GM18517 (cell line): Measurements from ENCODE around the gene EYS.

Experiments used
- ATAC-seq: cut with Tn5 transposase; IDR thresholded peaks from one replicate; pipeline ENCODE4 v1.9.1; 2021; ENCODE audit warnings: mild to moderate bottlenecking, moderate library complexity; ENCODE audit not compliant: unreplicated experiment

The EYS gene

GRCh38 chr6:64680446-64680845 is 1026.6 kb downstream of the EYS start:
- no peak for ATAC-seq

- ATAC-seq = no peak
These were observed 1027.6 kb downstream of the EYS start for GRCh38 chr6:64679416-64679815.

- no peak for ATAC-seq
These were observed 1034.4 kb downstream of the EYS start for GRCh38 chr6:64672651-64673050.

- no peak for ATAC-seq
These were observed 1034.9 kb downstream of the EYS start for GRCh38 chr6:64672131-64672530.

GRCh38 chr6:64665137-64665536 is 1041.9 kb downstream of the EYS start:
- ATAC-seq = no peak

DNA sequence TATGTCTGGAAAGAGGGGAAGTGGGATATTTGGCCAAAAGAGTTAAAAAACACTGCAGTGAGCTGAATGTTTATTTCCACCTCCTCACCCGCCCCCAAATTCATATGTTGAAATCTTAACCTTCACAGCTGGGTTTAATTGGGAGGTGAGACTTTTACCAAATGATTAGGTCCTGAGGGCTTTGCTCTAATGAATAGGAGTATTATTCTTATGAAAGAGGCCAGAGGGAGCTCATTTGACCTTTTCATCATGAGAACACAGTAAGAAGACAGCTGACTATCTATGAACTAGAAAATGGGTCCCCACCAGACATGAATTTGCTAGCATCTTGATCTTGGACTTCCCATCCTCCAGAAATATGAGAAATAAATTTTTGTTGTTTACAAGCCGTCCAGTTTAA is 1042.5 kb downstream of the EYS start:
- ATAC-seq = no peak

- ATAC-seq = no peak
These were observed 1063.0 kb downstream of the EYS start for GRCh38 chr6:64644024-64644423.

DNA sequence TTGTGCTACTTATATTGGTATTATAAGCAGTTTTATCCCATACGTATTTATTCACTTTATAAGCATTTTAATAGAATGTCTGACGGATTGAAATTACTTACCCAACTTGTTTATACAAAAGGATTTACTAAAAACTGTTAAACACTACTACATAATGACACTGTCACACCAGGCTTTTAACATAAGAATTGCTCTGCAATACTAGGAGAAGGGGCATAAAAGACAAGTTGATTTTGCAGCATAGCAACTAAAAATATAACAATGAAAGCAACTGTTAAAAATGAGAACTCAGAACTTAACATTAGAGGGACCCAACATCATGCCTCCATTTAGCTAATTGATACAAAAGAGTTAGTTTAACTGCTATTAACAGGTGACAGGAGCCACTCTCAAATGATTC is 1076.1 kb downstream of the EYS start:
- no peak for ATAC-seq

DNA sequence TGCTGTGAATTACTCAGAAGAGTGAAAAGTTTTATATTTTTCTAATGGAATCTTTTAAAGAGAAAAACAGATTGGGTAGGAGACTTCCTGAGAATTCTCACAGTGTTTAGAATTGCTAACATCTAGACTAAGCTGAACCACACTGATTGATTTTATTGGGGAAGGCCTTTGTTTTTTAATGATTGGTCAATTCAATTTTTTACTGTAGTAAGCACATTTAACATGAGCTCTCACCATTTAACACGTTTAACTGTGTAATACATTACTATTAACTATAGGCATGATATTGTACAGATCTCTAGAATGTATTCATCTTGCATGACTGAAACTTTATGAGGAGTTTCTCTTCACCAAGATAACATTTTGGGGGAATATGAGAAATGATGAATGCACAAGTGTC is 1084.1 kb downstream of the EYS start:
- ATAC-seq = no peak

- no peak for ATAC-seq
These were observed 1104.0 kb downstream of the EYS start for GRCh38 chr6:64602993-64603392.

GRCh38 chr6:64591676-64592036 is 1115.4 kb downstream of the EYS start:
- ATAC-seq = no peak

DNA sequence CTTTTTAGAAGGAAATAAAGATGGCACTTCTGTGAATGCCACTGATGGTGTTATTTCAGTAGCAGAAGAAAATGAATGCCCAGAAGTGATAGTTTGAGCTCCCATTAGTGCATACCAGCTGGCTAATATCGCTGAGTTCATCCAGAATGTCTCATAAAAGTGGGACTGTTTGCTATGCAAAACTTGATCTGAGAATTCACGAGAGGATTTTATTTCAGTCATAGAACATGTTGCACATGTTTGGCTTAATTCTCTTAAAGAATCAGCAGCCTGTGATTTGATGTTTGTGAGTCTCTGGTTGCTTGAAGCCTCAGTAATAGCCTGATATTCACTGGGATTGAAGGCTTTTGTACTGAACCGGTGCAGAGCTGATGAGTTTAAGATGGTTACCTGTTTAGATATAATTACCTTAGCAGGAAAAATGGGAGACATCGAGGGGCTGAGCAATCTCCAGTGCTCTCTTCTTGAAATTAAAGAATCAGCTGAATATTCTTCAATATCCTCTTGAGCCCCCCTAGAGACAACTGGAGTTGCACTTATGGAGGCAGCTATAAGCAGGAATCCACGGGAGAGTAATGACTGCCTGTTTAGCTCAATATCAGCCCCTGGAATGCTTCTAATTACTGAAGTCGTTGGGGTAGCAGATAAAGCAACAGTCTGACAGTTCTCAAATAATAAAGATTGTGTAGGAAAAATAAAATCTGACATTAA is 1115.9 kb downstream of the EYS start:
- no peak for ATAC-seq

GRCh38 chr6:64589961-64590360 is 1117.1 kb downstream of the EYS start:
- ATAC-seq = no peak

DNA sequence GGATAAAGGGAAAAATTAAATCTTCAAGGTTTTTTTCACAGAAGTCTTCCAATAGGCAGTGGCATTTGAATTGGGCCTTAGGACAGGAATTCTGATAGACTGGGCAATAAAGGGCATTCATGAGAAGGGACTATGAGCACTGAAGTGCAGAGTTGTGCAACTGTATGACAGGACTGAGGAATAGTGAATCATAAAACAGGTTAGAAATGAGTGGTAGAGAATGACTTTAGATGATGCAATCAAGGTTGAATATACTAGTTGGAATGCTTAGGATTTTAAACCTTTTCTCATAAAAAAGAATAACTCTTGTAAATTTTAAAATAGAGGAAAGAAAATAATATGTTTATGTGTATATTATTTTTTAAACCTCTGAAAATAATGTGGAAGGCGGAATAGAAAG is 1126.7 kb downstream of the EYS start:
- no peak for ATAC-seq

DNA sequence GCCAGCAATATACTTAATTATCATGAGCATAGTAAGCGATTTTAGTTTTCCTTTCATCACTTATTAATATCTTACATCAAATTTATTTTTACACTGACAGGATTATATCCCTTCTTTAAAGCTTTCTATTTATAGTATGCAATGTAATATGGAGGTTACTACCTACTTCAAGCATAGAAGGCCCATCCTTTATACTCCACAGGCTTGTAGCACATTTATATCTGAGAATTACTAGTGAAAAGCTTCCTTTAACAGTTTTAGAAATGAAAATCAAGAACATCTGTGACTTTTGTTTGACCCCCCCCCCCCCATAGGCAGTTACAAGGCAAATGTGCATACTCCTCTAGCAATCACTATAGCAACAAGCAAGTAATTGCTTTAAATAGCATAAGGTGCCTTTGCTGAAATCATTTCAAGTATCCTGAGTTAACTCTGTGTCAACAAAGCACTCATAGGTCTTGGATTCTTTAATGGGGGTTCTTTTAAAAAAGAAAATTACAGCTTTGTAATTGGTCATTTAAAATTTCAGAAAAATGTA is 1153.7 kb downstream of the EYS start:
- ATAC-seq = no peak

DNA sequence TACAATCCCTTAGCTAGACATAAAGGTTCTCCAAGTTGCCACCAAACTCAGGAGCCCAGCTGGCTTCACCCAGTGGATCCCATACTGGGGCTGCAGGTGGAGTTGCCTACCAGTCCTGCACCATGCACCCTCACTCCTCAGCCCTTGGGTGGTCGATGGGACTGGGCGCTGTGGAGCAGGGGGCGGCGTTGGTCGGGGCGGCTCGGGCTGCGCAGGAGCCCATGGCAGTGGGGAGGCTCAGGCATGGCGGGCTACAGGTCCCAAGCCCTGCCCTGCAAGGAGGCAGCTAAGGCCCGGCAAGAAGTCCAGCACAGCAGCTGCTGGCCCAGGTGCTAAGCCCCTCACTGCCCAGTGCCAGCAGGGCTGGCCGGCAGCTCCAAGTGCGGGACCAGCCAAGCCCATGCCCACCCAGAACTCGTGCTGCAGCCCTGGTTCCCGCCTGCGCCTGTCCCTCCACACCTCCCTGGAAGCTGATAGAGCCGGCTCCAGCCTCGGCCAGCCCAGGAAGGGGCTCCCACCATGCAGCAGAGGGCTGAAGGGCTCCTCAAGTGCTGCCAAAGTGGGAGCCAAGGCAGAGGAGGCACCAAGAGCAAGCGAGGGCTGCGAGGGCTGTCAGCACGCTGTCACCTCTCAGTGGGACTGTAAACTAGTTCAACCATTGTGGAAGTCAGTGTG is 1159.3 kb downstream of the EYS start:
- no peak for ATAC-seq

DNA sequence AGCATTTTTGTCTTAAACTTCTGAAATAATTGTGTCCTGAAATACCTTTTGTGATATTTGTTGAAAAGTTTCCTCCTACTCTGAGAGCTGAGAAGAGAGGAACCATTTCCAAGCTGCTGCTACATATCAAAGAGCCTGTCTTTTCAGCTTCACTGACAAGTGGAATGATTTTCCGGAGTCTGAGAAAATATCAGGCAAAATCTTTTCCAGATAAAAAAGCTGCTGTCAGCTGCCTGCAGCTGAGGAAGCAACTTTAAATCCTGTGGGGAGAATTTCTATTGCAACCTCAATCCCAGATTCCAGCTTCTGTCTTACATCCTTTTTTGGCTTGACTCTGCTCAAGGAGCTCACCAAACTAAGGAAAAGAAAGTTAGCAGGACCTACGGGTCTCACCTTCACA is 1167.1 kb downstream of the EYS start:
- no peak for ATAC-seq

GRCh38 chr6:64538722-64539121 is 1168.3 kb downstream of the EYS start:
- no peak for ATAC-seq

DNA sequence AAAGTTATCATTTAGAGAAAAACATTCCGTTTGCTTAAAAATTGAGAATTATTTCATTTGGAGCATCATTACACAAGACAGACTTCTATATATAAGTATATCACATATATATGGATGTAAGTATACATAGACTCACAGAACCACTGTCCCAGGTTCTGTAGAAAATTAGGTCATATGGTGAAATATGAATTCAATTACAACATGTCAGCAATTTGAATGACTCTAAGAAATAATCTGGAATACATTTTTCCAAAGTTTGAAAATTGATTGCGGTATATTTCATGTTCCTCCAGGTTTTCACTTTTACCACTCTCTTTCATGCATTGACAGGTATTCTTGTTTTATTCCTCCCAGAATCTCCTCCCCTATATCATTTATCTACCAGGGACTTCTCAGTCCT is 1179.1 kb downstream of the EYS start:
- ATAC-seq = no peak

DNA sequence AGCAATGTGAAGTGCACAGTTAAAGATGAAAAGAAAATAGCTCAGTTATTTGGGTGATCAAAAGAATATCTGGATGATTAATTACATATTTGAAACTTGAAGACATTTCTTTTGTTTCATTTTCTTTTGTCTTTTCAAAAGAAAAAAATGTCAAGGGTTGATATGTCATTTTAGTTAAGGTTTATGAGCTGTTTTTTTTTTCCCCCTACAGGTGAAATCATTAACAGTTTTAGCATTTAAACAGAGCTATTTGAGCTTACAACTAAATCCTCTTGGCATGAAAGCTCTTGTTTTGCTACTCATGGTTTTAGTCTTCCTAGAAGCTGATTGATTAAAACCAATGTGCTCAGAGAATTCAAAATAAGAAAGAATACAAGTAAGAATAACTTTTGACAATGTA is 1184.2 kb downstream of the EYS start:
- no peak for ATAC-seq

DNA sequence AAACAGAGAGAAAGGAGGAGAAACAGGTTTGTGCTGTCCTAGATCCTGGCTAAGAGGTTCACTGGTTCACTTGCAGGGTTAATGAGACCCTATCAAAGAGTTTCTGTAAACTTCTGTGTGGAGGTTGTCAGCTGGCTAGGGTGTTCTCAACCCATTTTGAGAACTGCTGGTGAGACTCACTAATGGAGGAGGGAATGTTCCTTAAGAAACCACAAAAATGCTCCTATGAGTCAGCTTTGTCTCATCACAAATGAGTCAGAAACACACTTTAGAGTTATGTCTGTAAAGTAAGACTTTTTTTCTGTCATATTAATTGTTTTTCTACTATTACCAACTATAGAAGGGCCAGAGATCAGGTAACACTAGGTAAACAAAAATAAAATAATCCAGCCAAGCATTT is 1187.0 kb downstream of the EYS start:
- no peak for ATAC-seq

DNA sequence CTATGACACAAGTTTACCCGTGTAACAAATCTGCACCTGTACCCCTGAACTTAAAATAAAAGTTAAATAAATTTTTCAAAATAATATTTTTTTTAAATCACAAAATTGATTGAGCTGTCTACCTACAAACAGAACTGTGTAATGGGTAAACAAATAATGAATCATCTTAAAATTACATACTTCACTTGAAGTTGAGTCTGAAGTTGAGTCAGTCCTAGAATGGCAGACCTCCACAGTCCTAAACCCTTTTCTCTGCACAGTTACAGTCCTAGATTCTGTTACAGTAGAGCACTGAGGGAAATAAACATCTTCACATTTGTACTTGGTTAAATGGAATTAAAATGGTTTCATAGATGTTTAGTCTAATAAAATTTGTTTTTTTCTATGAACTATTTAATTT is 1190.6 kb downstream of the EYS start:
- ATAC-seq = no peak

DNA sequence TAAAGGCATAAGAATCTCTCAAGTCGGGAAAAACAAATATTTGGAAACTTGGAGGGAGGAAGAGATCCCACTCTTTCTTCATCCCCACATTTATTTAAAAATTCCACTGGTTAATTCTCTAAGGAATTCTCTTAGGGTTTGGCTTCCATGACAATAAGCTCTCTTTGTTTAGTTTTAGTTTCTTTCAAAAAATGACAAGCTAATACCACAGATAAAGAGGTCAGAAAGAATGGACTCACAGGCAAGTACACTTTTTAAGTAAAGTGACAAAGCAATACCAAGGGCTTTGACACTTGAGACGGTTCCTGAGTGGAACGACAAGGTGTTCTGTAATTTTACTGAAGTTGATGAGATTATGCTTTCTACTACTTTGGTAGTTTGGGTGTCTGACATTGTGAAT is 1199.4 kb downstream of the EYS start:
- ATAC-seq = no peak
